ENCODE results near the gene ZP2.

GRCh38 chr16:21162661-21163151 is 48.7 kb downstream of the ZP2 start:
- no peak for TF ChIP-seq CTCF (IDR thresholded peaks at IDR 0.05)
- TF ChIP-seq POLR2A (IDR thresholded peaks at IDR 0.05): no peak

All from gastroesophageal sphincter (tissue), 3 donors.